GM19397 (cell line): ENCODE data around the gene SMO.

Source experiments
- ATAC-seq: cut with Tn5 transposase; IDR thresholded peaks from one replicate; pipeline ENCODE4 v1.9.1; 2021; ENCODE audit warnings: mild to moderate bottlenecking, moderate library complexity; ENCODE audit not compliant: unreplicated experiment

SMO gene

GRCh38 chr7:129188372-129188891 is at the start of gene SMO:
SMO (plus strand) TSS chr7:129188633; CDS start chr7:129189152, 519 bp downstream.
- no peak for ATAC-seq

- ATAC-seq: no peak
Measured at GRCh38 chr7:129143724-129144094, 44.7 kb upstream of the SMO start.

- ATAC-seq: peak; percentile 62
Measured at GRCh38 chr7:129144095-129144833, 44.2 kb upstream of the SMO start, which contains the start of gene TSPAN33. TSPAN33 (plus strand) TSS chr7:129144707; CDS start chr7:129144981, 274 bp downstream.

GRCh38 chr7:129144834-129145668 is 43.4 kb upstream of the SMO start:
- peak; percentile 21 for ATAC-seq

GRCh38 chr7:129146237-129146979 is 42.0 kb upstream of the SMO start:
- ATAC-seq: peak; percentile 60

GRCh38 chr7:129147731-129148130 is 40.7 kb upstream of the SMO start:
- ATAC-seq: no peak

- ATAC-seq: no peak
Measured at GRCh38 chr7:129149511-129149910, 38.9 kb upstream of the SMO start.

- no peak for ATAC-seq
Measured at GRCh38 chr7:129150199-129150996, 38.0 kb upstream of the SMO start.

- no peak for ATAC-seq
Measured at GRCh38 chr7:129157651-129158050, 30.8 kb upstream of the SMO start.

GRCh38 chr7:129159539-129159938 is 28.9 kb upstream of the SMO start:
- no peak for ATAC-seq

GRCh38 chr7:129160161-129160905 is 28.1 kb upstream of the SMO start:
- no peak for ATAC-seq

GRCh38 chr7:129161524-129162225 is 26.8 kb upstream of the SMO start:
- no peak for ATAC-seq

- no peak for ATAC-seq
Measured at GRCh38 chr7:129162732-129163131, 25.7 kb upstream of the SMO start.

- ATAC-seq: no peak
Measured at GRCh38 chr7:129163875-129164544, 24.4 kb upstream of the SMO start.

GRCh38 chr7:129166745-129167144 is 21.7 kb upstream of the SMO start:
- ATAC-seq: peak; percentile 65

- ATAC-seq: no peak
Measured at GRCh38 chr7:129167817-129168216, 20.6 kb upstream of the SMO start.

GRCh38 chr7:129168231-129169021 is 20.0 kb upstream of the SMO start:
- no peak for ATAC-seq
